ENCODE data around the gene AKAP12. TPM values are rescaled to one million over a fixed set of nuclear protein-coding genes. Genes with fewer than 3 reads are reported as not detected.

AKAP12 gene
- total RNA-seq, 1 experiment from 2014 or later = 90.0 TPM

GRCh38 chr6:151393410-151393809, 153.6 kb downstream of the AKAP12 start:
- ChIA-PET CTCF (interaction anchor here (1.1 kb wide), 1 partner anchor 13 kb away, joined by 3 read pairs; no protein-coding TSS in a partner anchor), POLR2A (interaction anchor here (0.7 kb wide), 1 partner anchor 1981 kb away, joined by 3 read pairs; no protein-coding TSS in a partner anchor)
- peak overlapping the region; percentile 99 for H3K27ac Mint-ChIP-seq
- H3K36me3 Mint-ChIP-seq = peaks cover 32% of the 10 kb centered on the region
- no peak for TF ChIP-seq PREB (CRISPR knock-in tag; IDR thresholded peaks at IDR 0.05; ENCODE audit: borderline replicate concordance)
- no peak for TF ChIP-seq FOXP1 (CRISPR knock-in tag; IDR thresholded peaks at IDR 0.05; ENCODE audit: borderline replicate concordance)
- TF ChIP-seq MYBL2 (CRISPR knock-in tag; IDR thresholded peaks at IDR 0.05) = no peak
- no peak for TF ChIP-seq MAX (CRISPR knock-in tag; IDR thresholded peaks at IDR 0.05)
- TF ChIP-seq ZNF512 (CRISPR knock-in tag; IDR thresholded peaks at IDR 0.05; ENCODE audit: borderline replicate concordance) = no peak
- no peak for TF ChIP-seq ZNF281 (CRISPR knock-in tag; IDR thresholded peaks at IDR 0.05)
- no peak for TF ChIP-seq IRF1 (CRISPR knock-in tag; IDR thresholded peaks at IDR 0.05)
- TF ChIP-seq JUN (CRISPR knock-in tag; IDR thresholded peaks at IDR 0.05) = no peak
- no peak for TF ChIP-seq ZNF416 (CRISPR knock-in tag; IDR thresholded peaks at IDR 0.05)
- TF ChIP-seq EMX1 (CRISPR knock-in tag; IDR thresholded peaks at IDR 0.05) = no peak
- TF ChIP-seq FOXJ3 (CRISPR knock-in tag; IDR thresholded peaks at IDR 0.05; ENCODE audit: borderline replicate concordance) = no peak
- TF ChIP-seq ZNF121 (CRISPR knock-in tag; IDR thresholded peaks at IDR 0.05) = no peak
- no peak for TF ChIP-seq KAT7 (CRISPR knock-in tag; IDR thresholded peaks at IDR 0.05; ENCODE audit: borderline replicate concordance)
- TF ChIP-seq PRDM15 (CRISPR knock-in tag; IDR thresholded peaks at IDR 0.05) = no peak
- TF ChIP-seq ATF6 (CRISPR knock-in tag; IDR thresholded peaks at IDR 0.05) = no peak
- no peak for TF ChIP-seq ZBTB21 (CRISPR knock-in tag; IDR thresholded peaks at IDR 0.05; ENCODE audit: borderline replicate concordance)
- TF ChIP-seq RORB (CRISPR knock-in tag; IDR thresholded peaks at IDR 0.05) = no peak
- TF ChIP-seq CBFB (CRISPR knock-in tag; IDR thresholded peaks at IDR 0.05; ENCODE audit: low read depth) = no peak
- H3K9me3 Mint-ChIP-seq = no peaks in the 10 kb centered on the region
- no peak for DNase-seq (ENCODE audit: low spot score)
- H3K4me1 Mint-ChIP-seq = peaks cover 46% of the 10 kb centered on the region
- no peak for ATAC-seq
- H3K27me3 Mint-ChIP-seq (ENCODE audit: low read depth) = no peaks in the 10 kb centered on the region
- peak overlapping the region; percentile 93 for H3K4me3 Mint-ChIP-seq

Data from WTC11 (cell line).